HepG2 (cell line): Measurements from ENCODE around the gene ADCY7. TPM values are rescaled to one million over a fixed set of nuclear protein-coding genes. Genes with fewer than 3 reads are reported as not detected.
A peak's percentile ranks its signal among the peaks of the same experiment; 100 is the strongest.

Experiments used
- ARHGAP35 ChIP-seq: sonication (generic); formaldehyde crosslinking; IDR thresholded peaks from 2 replicates; pipeline ENCODE4 v1.9.0; 2022; ENCODE audit warnings: mild to moderate bottlenecking, inconsistent platforms, moderate library complexity, missing genetic modification reagents, borderline replicate concordance
- ATF6 ChIP-seq: sonication (generic); formaldehyde crosslinking; conservative IDR thresholded peaks from 2 replicates; pipeline ENCODE4 v1.4.0; 2020; ENCODE audit warnings: missing genetic modification reagents
- BORCS8-MEF2B ChIP-seq: sonication (generic); formaldehyde crosslinking; IDR thresholded peaks from 2 replicates; pipeline ENCODE4 v1.8.0; 2022; ENCODE audit warnings: mild to moderate bottlenecking, missing genetic modification reagents
- CBX5 ChIP-seq: sonication (generic); formaldehyde crosslinking; IDR thresholded peaks from 2 replicates; pipeline ENCODE4 v1.4.0; 2020; ENCODE audit warnings: missing genetic modification reagents, borderline replicate concordance
- CEBPG ChIP-seq: IDR thresholded peaks from 2 replicates; pipeline ENCODE4 v1.6.1; 2016
- DNMT1 ChIP-seq: sonication (generic); formaldehyde crosslinking; IDR thresholded peaks from 2 replicates; pipeline ENCODE4 v1.5.1; 2020; ENCODE audit warnings: mild to moderate bottlenecking, missing genetic modification reagents
- GZF1 ChIP-seq: sonication (generic); formaldehyde crosslinking; IDR thresholded peaks from 2 replicates; pipeline ENCODE4 v1.5.1; 2020; ENCODE audit warnings: mild to moderate bottlenecking, missing genetic modification reagents
- HDAC6 ChIP-seq: fragments of 200-600 bp; sonication (generic); IDR thresholded peaks from 2 replicates; pipeline ENCODE4 v1.7.0; 2017; ENCODE audit warnings: mild to moderate bottlenecking, antibody characterized with exemption, low read length, low read depth
- IRX3 ChIP-seq: sonication (generic); formaldehyde crosslinking; IDR thresholded peaks from 2 replicates; pipeline ENCODE4 v1.8.1; 2023; ENCODE audit warnings: mild to moderate bottlenecking, low read depth, missing genetic modification reagents, borderline replicate concordance
- MXD4 ChIP-seq: IDR thresholded peaks from 2 replicates; pipeline ENCODE4 v1.6.1; 2016; ENCODE audit warnings: mild to moderate bottlenecking, missing biosample characterization, missing genetic modification reagents
- NR1H2 ChIP-seq: sonication (generic); formaldehyde crosslinking; IDR thresholded peaks from 2 replicates; pipeline ENCODE4 v1.8.1; 2022; ENCODE audit warnings: low read depth, missing genetic modification reagents, borderline replicate concordance
- NR2C2 ChIP-seq: sonication (generic); formaldehyde crosslinking; IDR thresholded peaks from 2 replicates; pipeline ENCODE4 v1.4.0; 2020; ENCODE audit warnings: missing genetic modification reagents, mild to moderate bottlenecking, moderate library complexity, borderline replicate concordance
- RORA ChIP-seq: sonication (generic); formaldehyde crosslinking; IDR thresholded peaks from 2 replicates; pipeline ENCODE4 v1.5.0; 2020; ENCODE audit warnings: mild to moderate bottlenecking, missing genetic modification reagents, moderate library complexity
- SOX13 ChIP-seq, 3 experiments: fragments of 450-650 bp in 1 of 3; sonication (generic) in 1 of 3; formaldehyde crosslinking in 1 of 3; IDR thresholded peaks in 2 of 3; conservative IDR thresholded peaks in 1 of 3; 2 replicates each; pipeline versions ENCODE4 v1.5.0 to v1.6.1; 2016 to 2020; ENCODE audit warnings: antibody characterized with exemption in 1 of 3, mild to moderate bottlenecking in 1 of 3, missing compliant biosample characterization in 1 of 3, missing genetic modification reagents in 1 of 3, moderate library complexity in 1 of 3
- SUZ12 ChIP-seq: fragments of 150-350 bp; IDR thresholded peaks from 2 replicates; pipeline ENCODE4 v1.6.1; 2014; ENCODE audit warnings: low read depth, low read length
- ZNF160 ChIP-seq: sonication (generic); formaldehyde crosslinking; IDR thresholded peaks from 2 replicates; pipeline ENCODE4 v1.8.0; 2022; ENCODE audit warnings: mild to moderate bottlenecking, inconsistent platforms, missing genetic modification reagents
- ZNF224 ChIP-seq: sonication (generic); formaldehyde crosslinking; IDR thresholded peaks from 2 replicates; pipeline ENCODE4 v1.5.0; 2020; ENCODE audit warnings: mild to moderate bottlenecking, missing genetic modification reagents
- ZNF264 ChIP-seq: sonication (generic); formaldehyde crosslinking; IDR thresholded peaks from 2 replicates; pipeline ENCODE4 v1.4.0; 2020; ENCODE audit warnings: missing genetic modification reagents
- ZNF432 ChIP-seq: sonication (generic); formaldehyde crosslinking; IDR thresholded peaks from 2 replicates; pipeline ENCODE4 v1.5.0; 2020; ENCODE audit warnings: missing genetic modification reagents, mild to moderate bottlenecking, borderline replicate concordance
- ZNF512B ChIP-seq: sonication (generic); formaldehyde crosslinking; IDR thresholded peaks from 2 replicates; pipeline ENCODE4 v1.5.1; 2020; ENCODE audit warnings: missing genetic modification reagents, mild to moderate bottlenecking, borderline replicate concordance
- ZNF530 ChIP-seq: sonication (generic); formaldehyde crosslinking; IDR thresholded peaks from 2 replicates; pipeline ENCODE4 v1.5.0; 2020; ENCODE audit warnings: low read depth, mild to moderate bottlenecking, missing genetic modification reagents
- ZNF605 ChIP-seq: sonication (generic); formaldehyde crosslinking; IDR thresholded peaks from 2 replicates; pipeline ENCODE4 v1.8.0; 2022; ENCODE audit warnings: mild to moderate bottlenecking, missing genetic modification reagents
- ZNF644 ChIP-seq: IDR thresholded peaks from 2 replicates; pipeline ENCODE4 v1.6.1; 2016; ENCODE audit warnings: low read depth
- ZNF850 ChIP-seq: sonication (generic); formaldehyde crosslinking; conservative IDR thresholded peaks from 2 replicates; pipeline ENCODE4 v1.9.0; 2021; ENCODE audit warnings: mild to moderate bottlenecking, missing genetic modification reagents
- polyA plus RNA-seq, 8 experiments: library from polyadenylated mRNA; depleted of rRNA in 3 of 8; stranded (reverse) in 7 of 8; unstranded in 1 of 8; fragments of >200 nt; fragmentation: Illumina TruSeq in 4 of 8; extraction: Trizol in 4 of 8; gene quantifications; 2 replicates each; pipeline versions ENCODE4 v1.2.1 to v1.2.3, GENCODE V29; 2011 to 2016; ENCODE audit warnings: low read depth in 4 of 8, missing spikeins in 1 of 8, mixed read lengths in 1 of 8; ENCODE audit not compliant: insufficient read depth in 1 of 8
- total RNA-seq, 5 experiments: library from RNA; depleted of rRNA; stranded (reverse); fragments of >200 nt; fragmentation: Illumina TruSeq; extraction: Trizol; gene quantifications; 2 replicates each; pipeline ENCODE4 v1.2.3, GENCODE V29; 2016; ENCODE audit warnings: low read depth in 1 of 5
- TF ChIP-seq, protein P1 (sequence below): sonication (generic); formaldehyde crosslinking; IDR thresholded peaks from 2 replicates; pipeline ENCODE4 v1.4.0; 2020; ENCODE audit warnings: low read depth, mild to moderate bottlenecking, missing genetic modification reagents

The ADCY7 gene
- total and polyA plus RNA-seq, 2 of the 13 experiments (the other 11 are each of a cell fraction or from before 2014, with no cell fraction given), result 2.2 to 4.3 TPM

DNA sequence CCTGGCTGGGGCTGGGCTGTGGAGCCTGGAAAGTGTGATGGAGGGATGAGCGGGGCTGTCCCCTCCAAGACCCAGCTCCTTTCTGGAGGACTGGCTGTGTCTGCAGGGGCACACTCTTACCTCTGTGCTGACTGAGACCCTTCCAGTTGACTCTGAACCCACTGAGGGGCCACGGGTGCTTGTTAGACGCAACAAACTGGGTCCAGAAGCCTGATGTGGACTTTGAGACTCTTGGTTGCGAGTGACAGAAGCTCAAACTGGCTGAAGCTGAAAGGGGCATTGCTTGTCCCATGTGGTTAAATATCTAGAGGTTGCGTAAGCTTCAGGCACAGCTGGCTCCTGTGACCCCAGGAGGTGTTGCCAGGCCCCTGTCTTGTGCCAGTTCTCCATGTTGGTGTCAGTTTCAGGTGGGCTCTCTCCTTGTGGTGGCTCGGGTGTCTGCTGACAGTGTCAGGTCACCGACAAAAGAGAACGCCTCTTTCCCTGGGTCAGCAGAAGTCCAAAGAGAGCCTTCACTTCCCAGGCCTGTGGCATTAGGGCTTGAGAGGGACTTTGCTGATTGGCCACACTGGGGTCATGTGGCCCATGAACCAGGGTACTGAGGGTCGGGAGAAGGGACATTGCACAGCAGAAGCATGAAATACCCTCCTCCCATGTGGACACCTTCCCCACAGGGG lies 16.7 kb downstream of the ADCY7 start (continued):
- no peak for TF ChIP-seq IRX3
- TF ChIP-seq ATF6, result no peak
- TF ChIP-seq ZNF224 (CRISPR knock-in tag), result no peak
- TF ChIP-seq CBX5 (CRISPR knock-in tag), result no peak
- no peak for TF ChIP-seq ARHGAP35 (CRISPR knock-in tag)
- TF ChIP-seq NR1H2, result no peak; the same call in 1 of the 2 replicates
- TF ChIP-seq ZNF850 (CRISPR knock-in tag), result no peak
- TF ChIP-seq CEBPG (CRISPR knock-in tag), result peak; percentile 97
- TF ChIP-seq, protein P1, sequence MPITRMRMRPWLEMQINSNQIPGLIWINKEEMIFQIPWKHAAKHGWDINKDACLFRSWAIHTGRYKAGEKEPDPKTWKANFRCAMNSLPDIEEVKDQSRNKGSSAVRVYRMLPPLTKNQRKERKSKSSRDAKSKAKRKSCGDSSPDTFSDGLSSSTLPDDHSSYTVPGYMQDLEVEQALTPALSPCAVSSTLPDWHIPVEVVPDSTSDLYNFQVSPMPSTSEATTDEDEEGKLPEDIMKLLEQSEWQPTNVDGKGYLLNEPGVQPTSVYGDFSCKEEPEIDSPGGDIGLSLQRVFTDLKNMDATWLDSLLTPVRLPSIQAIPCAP (CRISPR knock-in tag), result no peak
- TF ChIP-seq BORCS8-MEF2B, result no peak; the same call in 1 of the 2 replicates
- TF ChIP-seq ZNF530 (CRISPR knock-in tag), result no peak
- no peak for TF ChIP-seq GZF1 (CRISPR knock-in tag)
- no peak; the same call in 1 of the 2 replicates for TF ChIP-seq SOX13 (IDR thresholded peaks at IDR 0.05)
- TF ChIP-seq SOX13 (CRISPR knock-in tag; conservative IDR thresholded peaks at IDR 0.05 in 1 of 2, IDR thresholded peaks at IDR 0.05 in 1 of 2), result peak in 1 of 2 experiments; percentile 47; a peak in 1 of 4 replicates
- no peak for TF ChIP-seq RORA (CRISPR knock-in tag)
- no peak for TF ChIP-seq HDAC6
- TF ChIP-seq NR2C2 (CRISPR knock-in tag), result peak; percentile 79
- 0 out of 2 replicates have a peak, but pooled peaks have one; percentile 46 for TF ChIP-seq ZNF160
- no peak; the same call in 1 of the 2 replicates for TF ChIP-seq ZNF605
- TF ChIP-seq ZNF644 (CRISPR knock-in tag), result peak; percentile 98
- TF ChIP-seq MXD4, result peak; percentile 47; the same call in 1 of the 2 replicates
- TF ChIP-seq ZNF264 (CRISPR knock-in tag), result no peak; the same call in 1 of the 2 replicates
- no peak for TF ChIP-seq SUZ12
- TF ChIP-seq ZNF512B (CRISPR knock-in tag), result no peak
- TF ChIP-seq ZNF432 (CRISPR knock-in tag), result no peak
- TF ChIP-seq DNMT1 (CRISPR knock-in tag), result peak; percentile 27; the same call in 1 of the 2 replicates
